Activated T-helper 17 cell treated with anti-CD3 and anti-CD28 coated beads, Interleukin-2, amount 50 U/mL, for 72 hours (primary cell): ENCODE data around the gene TDP2. TPM values are rescaled to one million over a fixed set of nuclear protein-coding genes. Genes with fewer than 3 reads are reported as not detected.
"Not testable (repeated sequence)": the region's sequence is repeated elsewhere in the genome, so short reads cannot be mapped to it uniquely, and the experiment has no call there.

Experiments
- ATAC-seq: fragments of 150-1000 bp; cut with Tn5 transposase; replicated peaks from 2 replicates; pipeline ENCODE4 v1.10.0; 2021; ENCODE audit warnings: mild to moderate bottlenecking, moderate library complexity
- H3K27ac Mint-ChIP-seq: one replicate; pipeline ENCODE4 v1.8.0; 2022; ENCODE audit warnings: mixed read lengths
- H3K27me3 Mint-ChIP-seq: one replicate; pipeline ENCODE4 v1.8.0; 2022; ENCODE audit warnings: mixed read lengths
- H3K36me3 Mint-ChIP-seq: one replicate; pipeline ENCODE4 v1.8.0; 2022; ENCODE audit warnings: low read depth, mild to moderate bottlenecking, mixed read lengths
- H3K4me1 Mint-ChIP-seq: one replicate; pipeline ENCODE4 v1.8.0; 2022; ENCODE audit warnings: mixed read lengths
- H3K4me3 Mint-ChIP-seq: one replicate; pipeline ENCODE4 v1.8.0; 2022; ENCODE audit warnings: mild to moderate bottlenecking, mixed read lengths
- H3K9me3 Mint-ChIP-seq: one replicate; pipeline ENCODE4 v1.8.0; 2022; ENCODE audit warnings: mixed read lengths
- total RNA-seq, 2 donors: library from RNA; stranded (reverse); gene quantifications; one replicate each; pipeline ENCODE4 v1.2.3, GENCODE V29; 2022

TDP2 gene, protein sequence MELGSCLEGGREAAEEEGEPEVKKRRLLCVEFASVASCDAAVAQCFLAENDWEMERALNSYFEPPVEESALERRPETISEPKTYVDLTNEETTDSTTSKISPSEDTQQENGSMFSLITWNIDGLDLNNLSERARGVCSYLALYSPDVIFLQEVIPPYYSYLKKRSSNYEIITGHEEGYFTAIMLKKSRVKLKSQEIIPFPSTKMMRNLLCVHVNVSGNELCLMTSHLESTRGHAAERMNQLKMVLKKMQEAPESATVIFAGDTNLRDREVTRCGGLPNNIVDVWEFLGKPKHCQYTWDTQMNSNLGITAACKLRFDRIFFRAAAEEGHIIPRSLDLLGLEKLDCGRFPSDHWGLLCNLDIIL
- total RNA-seq = 10 to 100 TPM; 51.6 to 55.3 TPM

DNA sequence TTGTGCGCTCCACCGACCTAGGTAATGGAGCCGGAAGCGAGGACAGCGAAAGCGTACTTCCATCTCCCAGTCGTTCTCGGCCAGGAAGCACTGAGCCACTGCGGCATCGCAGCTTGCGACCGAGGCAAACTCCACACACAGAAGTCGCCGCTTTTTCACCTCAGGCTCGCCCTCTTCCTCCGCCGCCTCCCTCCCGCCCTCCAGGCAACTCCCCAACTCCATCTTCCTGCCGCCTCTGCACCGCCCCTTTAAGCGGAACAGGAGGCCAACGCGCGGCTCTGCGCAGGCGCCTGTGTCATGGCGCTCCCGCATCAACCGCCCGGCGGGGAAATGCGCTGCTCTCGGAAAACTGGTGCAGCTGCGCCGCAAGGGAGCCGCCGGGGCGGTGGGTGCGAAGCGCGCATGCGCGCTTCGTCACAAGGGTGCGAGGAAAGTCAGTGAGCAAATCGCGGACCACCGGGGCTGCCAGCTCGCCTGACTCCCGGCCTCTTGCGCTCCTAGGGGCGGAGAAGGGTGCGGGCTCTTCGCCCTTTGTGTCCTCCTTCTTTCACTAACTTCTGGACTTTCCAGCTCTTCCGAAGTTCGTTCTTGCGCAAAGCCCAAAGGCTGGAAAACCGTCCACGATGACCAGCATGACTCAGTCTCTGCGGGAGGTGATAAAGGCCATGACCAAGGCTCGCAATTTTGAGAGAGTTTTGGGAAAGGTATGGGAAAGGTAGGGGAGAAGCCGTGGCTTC, at the start of gene TDP2, which contains the start of gene ACOT13:
TDP2 (minus strand) TSS at position 259 of the 737 bp plus-strand sequence; CDS start at position 222, 37 bp downstream.
ACOT13 (plus strand) TSS at position 437 of the 737 bp plus-strand sequence; CDS start at position 624, 187 bp downstream.
- H3K27ac Mint-ChIP-seq = peak within 1 kb of the TSS; percentile 99
- peak within 1 kb of the TSS; percentile 94 for H3K4me3 Mint-ChIP-seq
- peaks cover 68% of the 10 kb centered on the region for H3K36me3 Mint-ChIP-seq
- no peaks in the 10 kb centered on the region for H3K9me3 Mint-ChIP-seq
- peak; percentile 95 for ATAC-seq
- H3K27me3 Mint-ChIP-seq = no peaks in the 10 kb centered on the region
- H3K4me1 Mint-ChIP-seq = peaks cover 37% of the 10 kb centered on the region

DNA sequence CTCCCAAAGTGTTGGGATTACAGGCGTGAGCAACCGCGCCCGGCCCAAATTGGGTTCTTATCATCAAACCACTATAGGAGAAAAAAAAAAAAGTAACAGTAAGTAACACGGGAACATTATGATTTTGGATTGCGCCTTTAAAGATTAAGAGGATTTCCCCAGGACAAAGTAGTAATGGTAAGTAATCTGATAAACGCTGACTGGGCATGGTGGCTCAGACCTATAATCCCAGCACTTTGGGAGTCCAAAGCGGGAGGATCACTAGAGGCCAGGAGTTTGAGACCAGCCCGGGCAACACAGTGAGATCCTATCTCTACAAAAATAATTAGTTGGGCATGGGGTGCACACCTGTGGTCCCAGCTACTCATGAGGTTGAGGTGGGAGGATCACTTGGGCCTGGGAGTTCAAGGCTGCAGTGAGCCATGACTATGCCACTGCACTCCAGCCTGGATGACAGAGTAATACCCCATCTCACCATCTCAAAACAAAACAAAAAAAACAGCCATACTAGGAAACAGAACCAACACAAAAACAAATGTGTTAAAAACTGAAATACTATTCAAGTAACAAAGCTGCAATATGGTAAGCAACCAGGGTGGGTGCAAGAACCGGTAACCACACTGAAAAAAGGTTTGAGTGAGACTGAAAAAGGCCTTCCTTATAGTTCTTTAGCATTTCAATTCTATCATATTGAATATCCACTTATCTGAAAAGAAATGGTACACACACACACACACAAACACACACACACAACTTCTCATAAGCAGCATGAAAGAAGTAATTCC, 44.0 kb upstream of the TDP2 start:
- Mint-ChIP-seq H3K27me3 (no peaks in the 10 kb centered on the region), H3K36me3 (peaks cover 100% of the 10 kb centered on the region), H3K4me3 (peak overlapping the region; percentile 47), H3K27ac (peak overlapping the region; percentile 73), H3K9me3 (no peaks in the 10 kb centered on the region), H3K4me1 (peaks cover 40% of the 10 kb centered on the region)
- ATAC-seq = peak; percentile 59

DNA sequence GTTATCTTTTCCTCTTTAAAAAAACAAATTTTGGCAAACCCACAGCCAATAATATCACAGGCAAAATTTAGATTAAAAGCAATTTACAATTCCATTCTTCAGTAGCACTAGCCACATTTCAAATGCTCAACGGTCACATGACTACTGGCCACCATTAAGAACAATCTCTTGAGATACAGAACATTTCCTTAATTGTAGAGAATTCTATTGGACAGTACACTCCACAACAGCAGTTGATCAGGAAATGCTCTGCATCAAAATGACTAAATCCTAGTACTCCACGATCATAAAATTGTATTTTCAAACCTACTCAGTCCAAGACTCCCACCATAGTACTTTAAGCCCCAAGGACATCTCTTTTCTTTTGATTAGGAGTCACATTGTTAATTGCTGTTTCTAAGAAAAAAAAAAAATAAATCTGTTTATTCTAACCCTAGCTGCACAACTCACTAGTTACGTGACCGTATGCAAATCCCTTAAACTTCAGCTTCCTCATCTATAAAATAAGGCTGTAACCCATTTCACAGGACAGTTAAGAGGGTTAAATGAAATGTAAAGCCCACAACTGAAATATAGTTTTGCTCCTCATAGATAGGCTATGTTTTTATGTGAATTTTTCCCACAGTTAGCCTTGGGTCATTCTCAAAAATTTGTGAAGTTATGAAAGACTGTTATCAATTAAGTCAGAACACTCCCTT, 42.5 kb upstream of the TDP2 start:
- peaks cover 40% of the 10 kb centered on the region for H3K4me1 Mint-ChIP-seq
- H3K9me3 Mint-ChIP-seq = no peaks in the 10 kb centered on the region
- no peak overlapping the region for H3K27ac Mint-ChIP-seq
- H3K4me3 Mint-ChIP-seq = no peak overlapping the region
- no peak for ATAC-seq
- no peaks in the 10 kb centered on the region for H3K27me3 Mint-ChIP-seq
- peaks cover 100% of the 10 kb centered on the region for H3K36me3 Mint-ChIP-seq

DNA sequence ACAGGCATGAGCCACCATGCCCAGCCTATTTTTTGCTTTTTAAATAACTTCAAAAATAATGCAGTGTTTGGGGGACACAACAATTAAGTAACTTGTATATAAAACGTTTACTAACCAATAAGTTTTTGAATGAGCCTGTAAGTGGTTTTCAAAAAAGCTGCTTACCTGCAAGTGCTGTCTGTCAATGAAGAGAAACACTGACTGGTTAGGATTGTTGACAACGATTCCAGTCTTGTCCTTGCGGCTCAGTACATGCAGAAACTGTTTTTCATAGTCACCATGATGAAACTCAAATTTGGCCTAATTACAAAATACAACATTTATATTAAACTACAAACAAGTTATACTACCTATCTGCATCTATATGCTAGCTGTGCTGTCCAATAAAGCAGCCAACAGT, 41.9 kb upstream of the TDP2 start:
- Mint-ChIP-seq H3K4me3 (no peak overlapping the region), H3K4me1 (peaks cover 39% of the 10 kb centered on the region), H3K27ac (no peak overlapping the region), H3K36me3 (peaks cover 100% of the 10 kb centered on the region), H3K9me3 (no peaks in the 10 kb centered on the region), H3K27me3 (no peaks in the 10 kb centered on the region)
- ATAC-seq = no peak

DNA sequence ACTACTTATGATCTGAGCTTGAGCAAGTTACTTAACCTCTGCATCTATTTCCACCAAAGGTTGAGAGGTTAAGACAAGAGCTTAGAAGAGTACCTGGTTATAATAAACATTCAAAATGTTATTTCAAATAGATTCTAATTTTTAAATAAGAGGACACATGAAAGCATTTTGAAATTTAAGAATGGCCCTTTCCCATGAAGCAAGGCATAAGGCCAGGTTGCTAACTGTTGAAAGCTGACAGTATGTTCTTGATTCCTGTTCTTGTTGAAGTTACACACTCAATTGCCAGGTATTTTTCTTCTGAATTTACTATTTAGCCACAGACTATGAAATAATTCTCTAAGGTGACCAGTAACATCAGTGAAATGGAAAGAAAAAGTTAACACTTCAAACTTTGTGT, 37.8 kb upstream of the TDP2 start:
- Mint-ChIP-seq H3K27me3 (no peaks in the 10 kb centered on the region), H3K9me3 (no peaks in the 10 kb centered on the region), H3K27ac (no peak overlapping the region), H3K4me3 (no peak overlapping the region), H3K4me1 (peaks cover 36% of the 10 kb centered on the region), H3K36me3 (peaks cover 98% of the 10 kb centered on the region)
- ATAC-seq = no peak

DNA sequence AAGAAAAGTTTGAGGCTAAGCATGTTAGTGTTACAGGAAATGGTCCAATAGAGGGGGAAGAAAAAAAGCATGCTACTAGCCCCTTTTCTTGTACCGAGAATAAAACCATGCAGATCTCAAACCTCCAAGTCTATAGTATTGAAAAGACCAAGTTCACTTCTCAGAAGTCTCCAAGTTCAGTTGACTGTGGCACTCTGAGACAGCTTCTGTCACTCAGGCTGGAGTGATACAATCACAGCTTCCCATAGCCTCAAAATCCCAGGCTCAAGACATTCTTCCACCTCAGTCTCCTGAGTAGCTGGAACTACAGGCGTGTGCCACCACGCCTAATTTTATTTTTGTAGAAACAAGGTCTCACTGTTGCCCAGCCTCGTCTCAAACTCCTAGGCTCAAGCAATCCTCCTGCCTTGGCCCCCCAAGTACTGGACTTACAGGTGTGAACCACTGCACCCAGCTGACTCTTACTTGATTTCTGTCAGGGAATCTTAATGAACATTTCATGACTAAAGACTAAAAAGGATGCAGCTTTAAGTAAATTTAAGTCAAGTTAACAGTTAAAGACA, 36.1 kb upstream of the TDP2 start:
- ATAC-seq = no peak
- H3K27me3 Mint-ChIP-seq = no peaks in the 10 kb centered on the region
- no peak overlapping the region for H3K4me3 Mint-ChIP-seq
- no peaks in the 10 kb centered on the region for H3K9me3 Mint-ChIP-seq
- H3K27ac Mint-ChIP-seq = peak overlapping the region; percentile 86
- peaks cover 38% of the 10 kb centered on the region for H3K4me1 Mint-ChIP-seq
- H3K36me3 Mint-ChIP-seq = peaks cover 95% of the 10 kb centered on the region

DNA sequence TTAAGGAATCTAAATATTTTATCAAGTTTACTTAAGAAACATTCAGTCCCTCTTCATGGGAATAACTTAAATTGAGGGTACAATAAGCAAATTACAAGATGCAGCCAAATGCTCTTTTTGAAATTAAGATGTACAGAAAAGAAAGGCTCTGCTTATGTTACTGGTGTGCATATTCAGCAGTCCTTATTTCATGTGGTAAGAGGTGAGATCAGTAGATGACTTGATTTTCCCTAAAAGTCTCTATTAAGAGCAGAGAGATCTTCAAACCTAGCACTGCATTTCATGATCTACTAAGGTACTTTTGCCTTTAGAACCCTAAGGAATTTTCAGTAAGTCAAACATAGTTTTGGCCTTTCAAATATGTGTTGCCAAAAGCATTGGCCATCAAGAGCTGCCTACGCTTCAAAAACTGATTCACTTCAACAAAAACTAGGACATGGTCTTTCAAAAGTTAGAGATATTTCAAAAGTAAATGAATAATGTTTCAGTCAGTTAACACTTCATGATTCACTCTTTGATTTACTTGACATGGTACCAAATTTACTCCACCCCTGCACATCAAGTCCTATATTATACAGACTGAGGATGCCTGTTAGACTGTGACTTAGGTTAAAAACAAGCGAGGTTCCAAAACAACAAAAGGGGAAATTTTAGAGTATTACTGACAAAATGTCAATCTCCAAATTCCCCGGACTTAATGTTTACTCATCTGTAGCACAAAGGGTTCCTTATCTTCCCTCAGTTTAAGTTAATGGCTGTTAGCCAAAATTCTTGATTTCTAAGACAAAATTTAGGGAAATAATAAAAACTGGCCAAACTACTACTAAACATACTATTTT, 33.0 kb upstream of the TDP2 start:
- peaks cover 38% of the 10 kb centered on the region for H3K4me1 Mint-ChIP-seq

DNA sequence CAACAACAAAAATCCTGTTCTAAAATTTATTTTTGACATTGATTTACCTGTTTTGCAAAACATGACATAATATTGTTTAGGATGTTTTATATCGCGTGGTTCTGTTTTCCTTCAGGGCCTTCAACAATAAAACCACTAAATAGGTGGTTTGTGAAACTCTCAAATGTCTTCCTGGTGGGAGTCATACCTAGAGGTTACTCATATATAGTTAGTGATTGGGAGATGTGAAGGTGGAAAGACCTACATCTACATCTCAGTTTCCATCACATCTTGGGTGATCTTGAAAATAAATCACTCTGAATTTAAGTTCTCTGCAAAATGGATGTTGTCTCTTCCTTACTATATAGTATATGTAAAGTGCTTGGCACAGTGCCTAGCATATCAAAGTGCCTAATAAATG, 29.4 kb upstream of the TDP2 start:
- H3K9me3 Mint-ChIP-seq = no peaks in the 10 kb centered on the region
- H3K4me1 Mint-ChIP-seq = peaks cover 31% of the 10 kb centered on the region
- ATAC-seq = peak; percentile 55
- H3K4me3 Mint-ChIP-seq = peak overlapping the region; percentile 61
- peaks cover 33% of the 10 kb centered on the region for H3K36me3 Mint-ChIP-seq
- no peaks in the 10 kb centered on the region for H3K27me3 Mint-ChIP-seq
- peak overlapping the region; percentile 72 for H3K27ac Mint-ChIP-seq

More for the DNA sequence above, 33.0 kb upstream of the TDP2 start:
- Mint-ChIP-seq H3K27ac (peak overlapping the region; percentile 86), H3K27me3 (no peaks in the 10 kb centered on the region), H3K36me3 (peaks cover 68% of the 10 kb centered on the region), H3K9me3 (no peaks in the 10 kb centered on the region), H3K4me3 (peak overlapping the region; percentile 53)
- peak; percentile 92 for ATAC-seq

DNA sequence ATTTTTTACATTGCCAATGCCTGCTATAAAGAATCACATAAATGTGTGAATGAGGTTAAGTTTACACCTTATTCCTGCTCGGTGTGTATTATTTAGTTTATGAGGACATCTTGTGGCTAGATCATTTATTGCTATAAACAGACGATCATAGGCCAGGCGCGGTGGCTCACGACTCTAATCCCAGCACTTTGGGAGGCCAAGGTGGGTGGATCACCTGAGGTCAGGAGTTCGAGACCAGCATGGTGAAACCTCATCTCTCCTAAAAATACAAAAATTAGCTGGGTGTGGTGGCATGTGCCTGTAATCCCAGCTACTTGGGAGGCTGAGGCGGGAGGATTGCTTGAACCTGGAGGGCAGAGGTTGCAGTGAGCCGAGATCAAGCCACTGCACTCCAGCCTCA, 28.9 kb upstream of the TDP2 start:
- Mint-ChIP-seq H3K4me1 (peaks cover 31% of the 10 kb centered on the region), H3K36me3 (peaks cover 29% of the 10 kb centered on the region), H3K4me3 (peak overlapping the region; percentile 61), H3K27ac (peak overlapping the region; percentile 72)
- H3K27me3 Mint-ChIP-seq, H3K9me3 Mint-ChIP-seq: not testable (repeated sequence)
- ATAC-seq = peak; percentile 30

DNA sequence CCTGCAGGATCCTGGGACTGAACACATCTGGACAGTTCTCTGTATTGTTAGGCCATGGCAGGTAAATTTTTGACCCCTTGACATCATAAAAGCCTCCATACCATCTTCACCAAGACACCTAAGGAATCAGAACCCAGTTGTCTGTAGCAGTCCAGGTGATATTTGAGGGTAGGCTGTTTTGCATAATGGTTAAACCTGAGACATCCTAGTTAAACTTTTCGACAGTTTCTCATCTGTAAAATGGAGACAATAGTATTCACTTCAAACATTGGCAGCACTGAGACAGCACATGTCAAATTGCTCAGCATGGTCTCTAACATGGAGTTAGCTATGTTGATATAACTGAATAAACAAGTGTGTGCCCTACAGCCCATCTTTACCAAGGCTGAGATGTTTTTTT, 27.5 kb upstream of the TDP2 start:
- ATAC-seq = no peak
- H3K4me1 Mint-ChIP-seq = peaks cover 31% of the 10 kb centered on the region
- H3K4me3 Mint-ChIP-seq = no peak overlapping the region
- H3K36me3 Mint-ChIP-seq = peaks cover 15% of the 10 kb centered on the region
- no peaks in the 10 kb centered on the region for H3K9me3 Mint-ChIP-seq
- H3K27ac Mint-ChIP-seq = no peak overlapping the region
- no peaks in the 10 kb centered on the region for H3K27me3 Mint-ChIP-seq

DNA sequence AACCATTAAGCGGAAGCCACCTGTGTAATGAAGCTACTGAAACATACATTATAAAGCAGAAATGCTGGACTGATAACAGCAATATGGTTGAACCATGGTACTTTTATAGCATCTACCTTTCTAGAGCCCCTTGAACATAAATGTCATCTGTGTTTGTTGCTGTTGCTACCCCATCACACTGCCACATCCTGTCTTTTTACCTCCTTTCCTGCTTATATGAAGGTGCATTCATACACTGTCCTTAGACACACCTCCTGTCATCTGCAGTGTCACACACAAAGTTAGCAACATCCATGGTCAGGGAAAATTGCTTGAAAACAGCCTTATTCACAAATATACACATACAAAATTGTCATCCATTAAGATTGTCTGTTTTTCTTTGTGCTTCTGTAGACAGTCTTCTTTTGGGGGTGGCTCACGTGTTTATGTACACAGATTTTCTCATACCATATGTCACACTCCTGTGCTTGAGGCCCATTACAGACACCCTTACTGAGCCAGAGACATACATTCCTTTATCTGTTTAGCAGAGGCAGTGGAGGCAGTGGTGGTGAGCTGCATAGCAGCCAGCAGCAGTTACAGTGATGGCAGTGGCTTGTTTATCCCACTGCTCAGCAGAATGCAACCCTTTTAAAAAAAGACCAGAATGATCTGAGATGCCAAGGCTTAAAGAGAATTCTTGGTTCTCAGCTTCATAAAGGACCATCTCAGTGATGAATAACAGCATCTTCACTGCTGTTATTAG, 26.3 kb upstream of the TDP2 start:
- H3K4me3 Mint-ChIP-seq = no peak overlapping the region
- H3K4me1 Mint-ChIP-seq = peaks cover 26% of the 10 kb centered on the region
- no peaks in the 10 kb centered on the region for H3K9me3 Mint-ChIP-seq
- H3K27me3 Mint-ChIP-seq = no peaks in the 10 kb centered on the region
- ATAC-seq = no peak
- H3K27ac Mint-ChIP-seq = no peak overlapping the region
- peaks cover 15% of the 10 kb centered on the region for H3K36me3 Mint-ChIP-seq

DNA sequence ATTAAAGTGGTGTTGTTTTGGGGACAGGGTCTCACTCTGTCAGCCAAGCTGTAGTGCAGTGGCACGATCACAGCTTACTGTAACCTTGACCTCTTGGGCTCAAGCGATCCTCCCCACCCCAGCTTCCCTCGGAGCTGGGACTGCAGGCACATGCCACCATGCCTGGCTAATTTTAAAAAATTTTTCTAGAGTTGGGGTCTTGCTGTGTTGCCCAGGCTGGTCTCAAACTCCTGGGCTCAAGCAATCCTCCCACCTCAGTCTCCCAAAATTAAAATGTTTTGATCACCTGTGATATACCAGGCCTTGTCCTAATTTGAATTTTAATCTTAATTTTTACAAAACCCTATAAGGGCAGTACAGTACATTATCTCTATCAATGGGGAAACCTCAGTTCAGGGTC, 25.7 kb upstream of the TDP2 start:
- H3K27me3 Mint-ChIP-seq = no peaks in the 10 kb centered on the region

More for the DNA sequence above, 25.7 kb upstream of the TDP2 start:
- no peaks in the 10 kb centered on the region for H3K9me3 Mint-ChIP-seq
- H3K36me3 Mint-ChIP-seq = peaks cover 14% of the 10 kb centered on the region
- H3K4me1 Mint-ChIP-seq = peaks cover 22% of the 10 kb centered on the region
- H3K4me3 Mint-ChIP-seq = no peak overlapping the region
- peak overlapping the region; percentile 47 for H3K27ac Mint-ChIP-seq
- ATAC-seq = no peak
